SIG-M5 treated with dmso at 0.1 percent for 504 hours (cell line): ENCODE data around the gene LRMDA.

ENCODE experiments used
- DNase-seq: peaks from one replicate; lab custom pipeline; 2025; ENCODE audit not compliant: unreplicated experiment; lab: John Stamatoyannopoulos, UW

The LRMDA gene

GRCh38 chr10:75967491-75967890 is 536.1 kb downstream of the LRMDA start:
- no peak for DNase-seq

DNA sequence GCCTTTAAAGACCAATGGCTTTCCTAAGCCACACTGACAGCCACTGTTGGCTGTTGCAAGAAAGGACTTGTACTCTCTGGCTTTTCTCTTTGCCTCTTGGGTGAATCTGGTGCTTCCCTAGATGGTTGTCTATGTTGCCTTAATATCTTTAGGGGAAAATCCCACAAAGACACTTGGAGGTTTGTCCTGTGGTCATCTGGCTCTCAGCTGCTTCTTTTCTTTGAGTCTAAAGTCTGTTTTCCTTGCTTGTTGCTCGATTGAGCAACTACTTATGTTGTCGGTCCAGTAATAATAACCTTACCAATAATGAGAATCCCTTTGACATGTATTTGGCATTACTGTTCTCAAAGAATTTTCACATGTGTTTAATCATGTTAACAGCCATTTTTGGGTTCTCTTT is 537.6 kb downstream of the LRMDA start:
- DNase-seq: no peak

DNA sequence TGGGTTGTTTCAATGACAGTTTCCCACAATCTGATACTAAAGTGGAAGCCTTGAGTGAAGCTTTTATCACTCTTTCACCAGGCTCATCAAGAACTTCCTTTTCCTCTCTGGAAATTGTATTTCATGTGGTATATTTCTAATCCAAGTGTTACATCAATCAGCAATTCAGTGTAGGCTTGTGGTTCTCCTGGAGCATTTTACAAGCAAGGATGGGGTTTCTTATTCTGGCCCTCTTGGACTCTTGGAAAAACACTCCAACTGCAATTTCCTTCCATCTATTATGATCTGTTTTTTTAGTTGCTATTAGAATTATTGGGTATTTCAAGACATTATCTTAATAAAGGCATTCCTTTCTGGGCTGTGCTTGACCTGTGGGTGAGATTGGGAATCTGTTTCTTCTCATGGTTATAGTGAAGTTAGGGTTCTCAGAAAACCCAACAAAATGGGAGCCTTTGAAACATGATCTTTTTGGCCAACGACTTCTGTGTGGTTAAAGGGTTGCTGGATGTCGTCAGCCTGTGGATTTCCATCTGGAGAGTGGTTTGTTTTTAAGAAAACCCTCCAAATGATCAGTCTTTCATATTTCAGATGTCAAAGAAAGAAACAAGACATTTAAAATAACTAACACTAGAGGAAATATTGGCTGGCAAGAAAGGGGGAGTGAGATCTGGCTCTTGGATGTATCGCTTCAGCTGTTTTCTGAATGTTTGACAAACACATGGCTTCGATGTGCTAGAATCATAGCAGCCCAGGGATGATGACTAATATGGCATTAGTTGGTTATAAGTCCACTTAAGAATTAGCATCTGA is 540.2 kb downstream of the LRMDA start:
- no peak for DNase-seq

- no peak for DNase-seq
Observed at GRCh38 chr10:75972491-75973276, 541.3 kb downstream of the LRMDA start.

DNA sequence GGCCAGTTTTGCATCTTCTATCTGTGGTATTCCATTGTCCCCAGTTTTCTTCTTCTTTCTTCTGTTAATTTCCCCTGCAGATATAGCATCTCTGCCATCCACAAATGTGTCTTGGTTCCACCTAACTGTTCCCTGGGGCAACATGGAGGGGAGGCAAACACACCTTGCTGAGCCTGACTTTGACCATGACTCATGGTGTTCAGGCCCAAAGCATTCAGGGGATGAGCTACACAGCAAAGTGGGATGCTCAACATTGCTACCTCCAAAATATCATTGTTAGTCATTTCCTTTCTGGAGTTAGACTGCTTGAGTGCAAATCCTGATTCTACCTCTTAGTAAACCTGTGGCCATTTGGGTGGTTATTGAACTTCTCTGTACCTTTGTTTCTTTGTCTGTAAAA is 542.7 kb downstream of the LRMDA start:
- DNase-seq: no peak

- no peak for DNase-seq
Observed at GRCh38 chr10:75976681-75977080, 545.3 kb downstream of the LRMDA start.

DNA sequence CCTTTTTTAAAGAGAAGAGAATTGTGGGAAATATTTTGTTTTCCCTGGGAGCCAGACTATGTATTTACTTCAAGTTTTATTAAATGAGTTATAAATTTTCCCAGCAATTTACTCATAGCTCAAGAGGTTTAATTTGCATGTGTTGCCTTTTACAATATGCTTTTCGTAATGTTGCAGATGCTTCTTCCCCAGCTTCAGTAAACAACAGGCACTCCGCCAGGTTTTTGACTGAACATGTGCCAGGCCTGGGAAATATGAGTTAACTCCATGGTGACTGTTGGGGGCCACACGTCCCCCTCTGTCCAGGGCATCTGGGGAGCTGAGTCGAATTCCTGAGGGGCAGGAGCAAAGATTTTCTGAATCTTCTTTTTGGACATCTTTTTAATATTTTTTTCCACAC is 545.7 kb downstream of the LRMDA start:
- no peak for DNase-seq

DNA sequence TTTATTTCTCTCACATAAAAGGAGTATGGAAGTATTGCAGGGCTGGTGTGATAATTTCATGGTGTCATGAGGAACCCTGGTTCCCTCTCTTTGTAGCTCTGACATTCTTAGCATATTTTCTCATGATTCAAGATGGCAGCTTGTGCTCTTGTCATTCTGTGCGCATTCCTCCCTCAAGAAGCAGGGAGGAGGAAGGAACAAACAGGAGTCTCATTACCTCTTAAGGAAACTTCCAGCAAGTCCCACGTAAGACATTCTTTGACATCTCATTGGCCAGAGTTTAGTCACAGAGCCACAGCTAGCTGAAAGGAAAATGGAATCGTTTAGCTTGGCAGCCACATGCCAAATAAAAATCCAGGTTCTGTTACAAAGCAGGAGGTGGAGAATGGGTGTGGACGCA is 546.8 kb downstream of the LRMDA start:
- no peak for DNase-seq

- no peak for DNase-seq
Observed at GRCh38 chr10:75980419-75981002, 549.1 kb downstream of the LRMDA start.

- DNase-seq: no peak
Observed at GRCh38 chr10:75982611-75983369, 551.4 kb downstream of the LRMDA start.

GRCh38 chr10:75984067-75984466 is 552.6 kb downstream of the LRMDA start:
- DNase-seq: no peak

DNA sequence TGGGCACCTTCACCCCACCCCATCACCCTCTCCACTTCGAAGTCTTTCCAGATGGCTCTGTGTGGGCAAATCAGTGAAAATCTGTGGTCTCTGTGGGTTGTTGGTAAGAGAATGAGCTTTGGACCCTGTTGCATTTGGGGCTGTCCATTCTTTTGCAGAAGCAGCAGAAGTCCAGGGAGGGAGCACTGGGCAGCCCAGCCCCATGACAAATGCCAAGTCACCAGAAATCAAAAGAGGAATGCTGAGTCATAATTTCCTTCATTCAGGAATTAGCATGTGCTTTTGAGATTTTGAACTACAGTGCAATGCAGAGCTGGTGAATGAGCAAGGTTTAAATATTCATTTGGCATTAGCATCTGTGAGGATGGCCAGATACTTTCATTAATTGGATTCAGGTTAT is 556.2 kb downstream of the LRMDA start:
- no peak for DNase-seq

DNA sequence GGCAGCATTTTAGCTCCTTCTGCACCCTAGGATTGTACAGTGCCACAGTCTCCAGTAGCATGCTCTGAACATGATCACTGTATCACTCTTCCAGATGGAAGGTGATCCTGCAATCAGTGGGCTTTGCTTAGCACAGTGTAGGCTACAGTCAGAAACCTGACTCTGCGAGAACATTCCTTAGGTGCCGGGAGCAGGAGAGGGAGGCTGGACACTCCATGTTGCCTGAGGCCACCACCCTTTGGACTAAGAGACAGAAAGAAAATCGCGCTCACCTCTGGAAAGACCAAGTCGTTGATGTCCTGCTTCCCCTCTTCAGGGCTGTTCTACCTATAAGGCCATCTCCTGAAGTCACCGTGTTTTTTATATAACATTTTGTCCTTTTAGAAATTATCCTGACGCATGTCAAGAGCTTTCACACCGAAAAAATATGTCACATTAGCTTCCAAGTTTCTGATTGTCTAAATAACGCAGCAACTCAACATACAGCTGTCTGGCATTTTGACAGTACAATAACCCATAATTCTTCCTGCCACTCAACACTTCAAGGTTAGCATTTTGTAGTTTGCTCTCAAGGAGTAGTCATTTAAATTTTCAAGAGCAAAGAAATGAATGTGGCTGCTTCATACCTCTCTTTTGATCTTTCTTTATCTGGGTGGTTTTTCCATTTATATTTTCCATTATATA is 563.1 kb downstream of the LRMDA start:
- DNase-seq: no peak

- no peak for DNase-seq
Observed at GRCh38 chr10:75995041-75995430, 563.6 kb downstream of the LRMDA start.

- DNase-seq: no peak
Observed at GRCh38 chr10:75995720-75996119, 564.3 kb downstream of the LRMDA start.

GRCh38 chr10:75999001-75999400 is 567.6 kb downstream of the LRMDA start:
- DNase-seq: no peak

DNA sequence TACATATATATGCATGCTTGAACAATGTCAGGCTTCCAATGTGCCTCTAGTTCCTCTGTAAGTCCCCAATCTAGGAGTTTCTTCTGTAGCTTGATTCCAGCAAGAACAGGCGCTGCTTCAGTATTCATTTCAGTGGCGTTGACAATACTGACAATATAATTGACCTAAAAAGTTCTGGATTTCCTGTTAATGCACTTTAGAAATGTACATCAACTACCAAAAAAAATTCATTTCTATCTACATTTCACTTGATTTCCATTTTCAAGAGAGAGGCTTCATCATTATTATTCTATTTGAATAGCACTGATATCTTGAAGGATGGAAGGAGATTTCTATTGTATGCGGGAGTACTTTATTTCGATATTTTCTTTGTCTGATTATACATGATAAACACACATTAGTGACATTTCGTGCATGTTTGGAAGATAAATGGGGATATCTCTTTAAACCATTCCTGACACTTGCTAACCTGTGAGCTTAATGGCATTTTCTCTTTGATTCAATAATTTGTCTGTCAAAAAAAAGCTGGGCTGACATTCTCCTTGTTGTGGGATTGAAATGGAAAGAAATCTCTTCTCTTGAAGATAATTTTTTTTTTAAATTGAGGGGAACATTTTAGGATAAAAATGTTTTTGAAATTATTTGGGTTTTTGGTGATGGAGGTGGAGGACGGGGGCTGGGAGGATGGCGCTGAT is 568.2 kb downstream of the LRMDA start:
- no peak for DNase-seq

GRCh38 chr10:76000550-76000949 is 569.1 kb downstream of the LRMDA start:
- DNase-seq: no peak

- no peak for DNase-seq
Observed at GRCh38 chr10:76001019-76001418, 569.6 kb downstream of the LRMDA start.

GRCh38 chr10:76001461-76001860 is 570.0 kb downstream of the LRMDA start:
- no peak for DNase-seq
